ENCODE results near the gene CDIP1.

CDIP1 gene

DNA sequence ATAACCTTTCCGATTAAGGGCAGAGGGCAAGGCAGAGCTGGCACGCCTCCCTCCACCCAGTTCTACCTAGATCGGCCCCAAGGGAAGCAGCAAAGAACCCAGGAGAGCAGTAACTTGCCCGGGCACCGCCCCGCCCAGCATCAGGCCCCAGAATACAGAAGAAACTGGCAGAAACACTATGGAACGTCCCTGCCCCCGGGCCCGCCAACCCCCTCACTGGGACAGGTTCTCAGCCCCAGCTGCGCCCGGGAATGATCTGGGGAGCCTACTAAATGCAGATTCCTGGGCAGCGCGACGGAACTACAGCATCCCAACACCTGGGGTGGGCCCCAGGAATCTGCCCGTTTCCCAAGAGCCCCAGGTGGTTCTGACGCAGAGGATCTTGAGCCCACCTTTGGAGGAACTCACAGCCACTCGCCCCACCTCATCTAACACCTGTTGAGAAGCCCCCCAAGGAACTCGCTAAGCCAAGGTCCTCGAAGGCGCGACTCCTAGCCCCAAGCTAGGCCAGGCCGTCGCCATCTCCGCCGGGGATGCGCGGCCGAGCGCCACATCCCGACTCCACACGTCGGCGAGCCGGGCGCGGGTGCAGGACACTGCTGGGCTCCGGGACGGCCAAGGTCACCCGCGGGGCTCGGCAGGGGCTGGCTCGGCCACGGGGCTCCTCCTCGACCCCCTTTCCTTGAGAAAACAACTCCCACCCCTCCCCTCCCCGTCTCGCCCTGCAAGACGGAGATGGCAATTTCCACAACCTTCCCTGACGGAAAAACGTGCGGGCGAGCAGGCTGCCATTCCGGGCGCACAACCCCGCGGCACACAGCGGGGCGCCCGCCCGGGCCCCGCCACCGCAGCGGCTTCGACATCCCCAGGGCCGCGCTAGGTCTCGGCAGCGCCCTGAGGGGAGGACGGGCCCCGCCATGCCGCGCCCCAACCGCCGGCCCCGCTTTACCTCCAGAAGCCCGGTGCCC is 913 bp downstream of the CDIP1 start:
- DNase-seq (ENCODE audit: low read depth) = no peak

DNA sequence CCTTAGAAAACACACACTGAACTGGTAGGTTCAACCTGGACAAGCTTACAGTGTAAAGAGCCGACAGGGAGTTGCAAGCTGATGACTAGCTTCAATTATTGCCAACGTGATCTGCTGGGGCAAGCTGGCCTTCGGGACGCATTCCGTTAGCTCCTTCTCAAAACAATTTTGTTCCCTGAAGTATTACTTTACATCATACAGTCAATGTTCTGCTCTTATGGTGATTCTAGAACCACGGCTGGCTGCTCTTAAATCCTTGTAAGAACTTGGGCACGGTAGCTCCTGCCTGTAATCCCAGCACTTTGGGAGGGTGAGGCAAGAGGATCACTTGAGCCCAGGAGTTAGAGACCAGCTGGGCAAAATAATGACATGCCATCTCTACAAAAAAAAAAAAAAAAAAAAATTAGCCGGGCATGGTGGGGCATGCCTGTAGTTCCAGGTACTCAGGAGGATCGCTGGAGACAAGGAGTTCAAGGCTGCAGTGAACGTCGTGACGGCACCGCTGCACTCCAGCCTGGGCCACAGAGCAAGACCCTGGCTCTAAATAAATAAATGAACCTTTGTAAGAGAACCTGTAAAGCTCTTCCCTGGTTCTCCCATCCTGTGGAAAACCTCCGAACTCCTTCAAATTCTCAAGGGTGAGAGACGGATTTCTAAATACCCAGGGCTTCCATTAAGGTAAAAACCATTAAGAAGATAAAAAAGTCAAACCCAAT is 2.0 kb downstream of the CDIP1 start:
- no peak for DNase-seq (ENCODE audit: low read depth)

DNA sequence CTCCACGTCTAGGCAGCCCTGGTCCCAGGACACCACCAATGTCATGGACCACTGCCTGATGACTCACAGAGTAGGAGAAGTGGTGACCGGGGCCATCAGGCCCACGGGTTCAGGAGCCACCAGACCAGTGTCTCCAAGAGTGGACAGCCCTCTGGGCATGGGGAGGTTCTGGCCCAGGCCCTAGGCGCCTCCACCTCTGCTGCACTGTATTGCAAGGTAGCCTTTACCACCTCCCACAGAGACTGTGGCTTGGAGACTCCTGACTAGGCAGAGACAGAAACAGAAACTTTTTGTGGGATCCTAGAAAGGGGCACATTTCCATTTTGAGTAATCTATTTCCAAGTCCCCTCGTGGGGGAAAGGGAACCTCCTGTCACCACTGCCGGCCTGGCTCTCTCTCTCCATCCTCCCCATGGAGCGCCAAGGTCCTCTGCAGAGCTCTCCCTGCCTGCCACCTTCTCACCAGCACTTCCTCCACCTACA is 2.9 kb downstream of the CDIP1 start:
- DNase-seq (ENCODE audit: low read depth) = no peak

DNA sequence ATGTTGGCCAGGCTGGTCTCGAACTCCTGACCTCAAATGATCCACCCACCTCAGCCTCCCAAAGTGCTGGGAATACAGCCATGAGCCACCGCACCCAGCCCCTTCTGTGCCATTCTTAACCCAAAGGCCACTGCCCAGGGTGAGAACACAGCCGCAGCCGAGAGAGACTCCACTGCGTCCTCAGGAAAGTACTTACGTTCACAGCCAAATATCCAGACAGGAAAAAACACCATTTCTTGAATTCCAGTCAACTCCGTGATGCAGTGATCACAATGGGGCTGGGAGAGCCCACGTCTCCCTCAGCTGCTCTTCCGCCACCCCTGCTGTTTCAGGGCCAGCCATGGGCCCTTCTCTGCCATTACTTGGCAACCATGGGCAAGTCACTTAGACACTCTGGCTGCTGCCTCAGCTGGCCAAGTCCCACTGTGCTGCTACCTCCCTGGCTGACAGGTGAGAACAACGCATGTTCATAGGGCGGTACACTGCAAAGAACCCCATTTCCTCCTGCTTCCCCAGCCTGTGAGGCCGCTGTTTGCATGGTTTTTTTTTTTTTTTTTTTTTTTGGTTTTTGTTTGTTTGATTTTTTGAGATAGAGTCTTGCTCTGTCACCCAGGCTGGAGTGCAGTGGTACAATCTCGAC is 4.3 kb downstream of the CDIP1 start:
- DNase-seq (ENCODE audit: low read depth) = no peak

DNA sequence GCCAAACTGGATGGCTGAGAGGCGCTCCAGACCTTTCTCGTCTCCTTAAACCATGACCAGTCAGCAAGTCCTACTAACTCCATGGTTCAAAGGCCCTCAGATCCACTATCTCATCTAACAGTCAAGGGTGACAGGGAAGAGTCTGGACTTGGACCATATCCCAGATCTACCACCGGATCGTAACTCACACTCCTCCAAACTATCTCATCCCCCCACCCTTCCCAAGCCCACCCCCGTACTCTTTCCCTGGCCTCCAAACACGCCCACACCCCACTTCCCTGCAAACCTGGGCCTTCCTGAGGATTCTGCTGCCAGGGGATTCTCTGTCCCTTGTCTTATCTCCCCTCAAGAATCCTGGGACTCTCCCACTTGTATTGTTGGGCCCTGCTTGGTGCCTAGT is 5.1 kb downstream of the CDIP1 start:
- DNase-seq (ENCODE audit: low read depth) = no peak

DNA sequence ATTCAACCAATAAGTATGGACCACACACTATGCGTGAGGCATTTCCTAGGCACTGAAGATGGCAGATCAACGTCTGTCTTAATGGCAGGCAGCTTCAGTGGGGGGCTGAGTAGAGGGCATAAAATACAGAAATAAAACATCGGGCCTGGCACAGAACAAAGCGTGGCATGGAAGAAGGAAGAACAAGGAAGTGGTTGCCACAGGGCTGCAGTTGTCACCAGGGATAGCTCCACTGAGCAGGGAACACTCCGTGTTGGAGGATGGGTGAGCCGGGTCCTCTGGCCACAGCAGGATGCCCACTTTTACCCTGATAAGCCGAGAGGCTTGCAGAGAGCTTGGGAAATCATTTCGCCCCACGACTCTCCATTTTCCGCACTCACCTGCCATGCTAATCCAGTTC is 6.3 kb downstream of the CDIP1 start:
- DNase-seq (ENCODE audit: low read depth) = no peak

DNA sequence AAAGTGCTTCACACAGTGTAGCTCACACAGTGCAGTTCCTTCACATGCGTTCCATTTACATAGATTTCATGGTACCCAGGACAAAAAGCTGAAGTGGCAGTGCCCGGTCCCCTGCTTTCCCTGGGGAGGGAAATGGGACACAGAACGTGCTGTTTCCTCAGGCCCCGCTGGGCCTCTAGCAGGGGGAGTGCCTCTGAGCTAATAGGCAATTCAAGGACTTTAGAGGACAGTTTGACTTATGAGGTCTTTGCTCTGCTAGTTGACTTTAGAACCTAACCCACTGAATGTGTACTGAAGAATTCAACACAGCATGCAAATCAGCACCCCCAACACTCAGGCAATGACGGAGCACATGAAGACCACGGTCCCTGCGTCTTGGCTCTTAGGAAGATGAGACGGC is 6.8 kb downstream of the CDIP1 start:
- DNase-seq (ENCODE audit: low read depth) = no peak

DNA sequence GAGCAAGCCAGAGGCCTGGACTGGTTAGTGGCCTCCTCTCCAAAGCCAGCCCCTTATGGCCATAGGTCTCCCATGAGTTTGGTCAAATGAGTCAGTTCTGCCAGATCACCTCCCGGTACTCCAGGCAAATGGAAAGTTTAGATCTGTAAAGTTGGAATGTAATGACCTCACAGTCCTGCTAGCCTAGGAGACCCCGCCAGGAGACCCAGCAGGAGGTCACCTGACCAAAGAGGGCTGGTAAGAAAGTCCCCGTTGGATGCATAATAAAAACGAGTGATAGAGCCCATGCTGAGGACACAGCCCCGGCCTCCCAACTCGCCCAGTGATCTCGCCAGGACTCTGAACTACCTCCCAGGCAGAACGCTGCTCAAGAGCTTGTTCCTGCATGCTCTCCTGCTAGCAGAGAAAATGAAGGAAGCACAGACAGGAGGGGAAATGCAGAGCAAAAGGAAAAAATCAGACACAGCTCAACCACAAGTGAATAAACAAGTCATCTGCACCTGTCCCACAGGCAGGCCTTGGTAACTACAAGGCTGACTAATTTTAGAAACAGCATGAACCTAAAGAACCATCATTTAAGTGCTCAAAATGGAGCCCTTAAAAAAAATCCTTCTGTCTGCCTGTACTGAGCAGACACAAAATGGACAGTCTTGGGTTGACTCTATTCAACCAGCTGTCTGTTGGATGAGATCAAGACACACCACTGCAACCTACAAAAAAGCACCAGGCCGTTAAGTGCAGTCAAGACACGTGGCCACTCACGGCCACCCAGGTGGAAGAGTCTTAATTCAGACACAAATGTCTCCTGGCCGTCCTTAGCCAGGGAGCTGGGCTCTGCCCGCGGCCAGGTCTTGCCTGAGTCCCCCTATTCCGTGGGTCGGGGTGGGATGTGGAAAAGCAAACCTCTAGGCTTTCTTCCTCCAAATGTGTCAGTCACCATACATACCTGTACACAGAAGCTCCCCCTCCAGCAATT is 9.2 kb downstream of the CDIP1 start:
- DNase-seq (ENCODE audit: low read depth) = no peak

DNA sequence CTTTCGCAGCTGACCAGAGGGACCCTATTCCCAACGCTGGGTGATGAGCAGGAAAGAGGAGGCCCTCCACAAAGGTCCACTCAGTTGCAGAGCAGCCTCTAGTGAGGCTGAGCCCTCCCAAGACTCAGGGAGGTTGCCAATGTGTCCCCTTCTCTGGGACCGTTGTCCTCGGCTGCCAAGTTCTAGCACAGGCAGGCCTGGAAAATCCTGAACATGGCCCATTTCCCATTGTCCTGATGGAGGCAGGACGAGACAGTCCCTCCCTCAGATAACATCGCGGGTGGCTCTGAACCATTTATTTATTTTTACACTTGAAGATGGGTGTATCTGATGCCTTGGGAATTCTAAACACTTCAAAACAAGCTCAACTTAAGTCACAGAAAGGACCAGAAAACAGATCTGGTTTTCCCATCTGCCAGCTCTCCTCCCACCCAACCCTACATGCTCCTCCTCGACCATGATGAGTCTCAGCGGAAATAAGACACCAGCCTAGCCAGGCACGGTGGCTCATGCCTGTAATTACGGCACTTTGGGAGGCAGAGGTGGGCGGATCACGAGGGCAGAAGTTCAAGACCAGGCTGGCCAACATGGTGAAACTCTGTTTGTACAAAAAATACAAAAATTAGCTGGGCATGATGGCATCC is 12.8 kb downstream of the CDIP1 start:
- DNase-seq (ENCODE audit: low read depth) = no peak

DNA sequence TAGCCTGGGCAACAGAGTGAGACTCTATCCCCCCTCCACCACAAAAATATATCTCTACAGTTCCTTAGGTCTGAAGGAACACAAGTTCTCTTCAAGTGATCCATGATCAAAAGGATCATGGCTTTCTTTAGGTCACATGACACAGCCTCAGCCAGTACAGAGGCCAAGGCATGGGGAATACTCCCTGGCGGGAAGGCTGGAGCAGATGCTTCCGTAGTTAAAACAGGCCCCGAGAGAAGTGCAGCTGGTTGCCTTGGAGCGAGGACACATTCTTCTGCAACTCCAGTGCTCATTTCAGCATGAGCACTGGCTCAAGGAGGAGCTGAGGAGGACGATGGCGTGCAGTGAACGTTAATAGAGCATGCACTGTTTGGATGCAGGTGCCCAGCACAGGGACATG is 13.5 kb downstream of the CDIP1 start:
- DNase-seq (ENCODE audit: low read depth) = no peak

DNA sequence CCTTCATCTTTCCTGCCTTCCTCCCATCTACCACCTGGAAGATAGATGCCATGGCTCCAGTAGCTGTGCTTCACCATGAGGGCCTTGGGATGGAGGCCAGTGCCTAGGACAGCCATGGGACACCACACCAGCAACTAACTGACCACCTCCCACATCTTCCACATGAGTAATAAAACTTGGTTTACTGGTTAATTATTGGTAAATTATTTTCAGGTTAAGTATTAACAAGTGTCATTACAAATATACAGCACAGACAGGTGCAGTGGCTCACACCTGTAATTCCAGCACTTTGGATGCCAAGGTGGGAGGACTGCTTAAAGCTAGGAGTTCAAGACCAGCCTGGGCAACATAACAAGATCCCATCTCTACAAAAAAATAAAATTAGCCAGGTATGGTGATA is 14.0 kb downstream of the CDIP1 start:
- no peak for DNase-seq (ENCODE audit: low read depth)

DNA sequence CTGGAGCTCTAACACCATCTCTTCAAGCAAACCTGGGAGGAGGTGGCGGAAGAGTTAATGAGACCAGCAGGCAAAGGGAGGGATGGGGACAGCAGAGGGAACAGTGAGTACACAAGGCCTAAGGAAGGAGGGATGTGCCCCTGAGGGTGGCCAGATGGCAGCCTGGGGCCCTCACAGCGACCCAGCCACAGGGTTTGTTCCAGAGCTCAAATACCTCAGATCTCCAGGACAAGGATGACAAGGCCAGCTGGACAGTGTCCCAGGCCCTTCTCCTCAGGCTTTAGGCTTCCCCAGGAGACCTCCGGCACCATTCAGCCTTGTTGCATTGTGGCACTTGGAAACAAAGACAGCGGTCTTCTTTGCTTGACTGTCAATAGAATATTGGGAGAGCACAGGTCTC is 14.9 kb downstream of the CDIP1 start:
- no peak for DNase-seq (ENCODE audit: low read depth)

DNA sequence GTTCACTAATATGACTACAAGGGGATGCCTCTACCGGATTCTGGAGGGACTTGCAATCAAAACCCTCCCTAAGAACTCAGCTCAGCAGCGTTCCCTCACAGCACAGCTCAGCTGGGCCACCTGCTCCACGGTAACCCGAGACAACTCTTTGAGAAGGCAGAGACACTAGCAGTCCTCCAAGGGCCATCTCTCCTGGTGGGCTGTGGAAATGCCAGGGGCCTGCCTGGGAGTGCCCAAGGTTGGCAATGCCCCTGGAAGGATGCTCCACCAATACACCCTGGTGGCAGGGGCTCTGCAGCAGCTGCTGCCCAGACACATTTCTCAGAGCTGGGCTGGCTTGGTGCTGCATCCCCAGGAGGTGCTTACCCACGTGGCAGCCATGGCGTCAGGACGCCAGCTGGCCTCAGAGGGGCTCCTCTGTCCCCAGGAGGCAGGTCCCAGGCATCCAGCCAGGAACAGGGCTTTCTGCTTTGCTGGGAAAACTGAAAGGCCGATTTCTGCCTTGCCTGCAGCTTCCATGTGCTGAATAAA is 16.5 kb downstream of the CDIP1 start:
- DNase-seq (ENCODE audit: low read depth) = no peak

DNA sequence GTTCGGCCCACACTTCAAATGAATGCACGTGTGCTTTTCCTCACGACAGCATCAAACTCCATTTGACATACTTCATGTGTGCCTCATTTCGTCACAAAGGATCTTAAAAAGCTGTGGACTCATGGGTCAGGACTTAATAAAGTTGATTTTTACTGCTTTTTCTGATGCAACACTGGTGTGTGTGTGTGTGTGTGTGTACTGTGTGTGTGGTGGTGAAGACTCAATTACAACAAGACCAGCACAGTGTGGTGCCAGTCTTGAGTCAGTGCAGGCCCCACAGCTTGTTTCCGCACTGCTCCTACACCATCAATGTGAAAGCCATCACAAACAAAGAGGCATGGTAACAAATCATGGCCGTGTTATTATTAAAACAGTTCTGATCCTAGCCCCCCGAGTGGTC is 17.7 kb downstream of the CDIP1 start:
- DNase-seq (ENCODE audit: low read depth) = no peak

DNA sequence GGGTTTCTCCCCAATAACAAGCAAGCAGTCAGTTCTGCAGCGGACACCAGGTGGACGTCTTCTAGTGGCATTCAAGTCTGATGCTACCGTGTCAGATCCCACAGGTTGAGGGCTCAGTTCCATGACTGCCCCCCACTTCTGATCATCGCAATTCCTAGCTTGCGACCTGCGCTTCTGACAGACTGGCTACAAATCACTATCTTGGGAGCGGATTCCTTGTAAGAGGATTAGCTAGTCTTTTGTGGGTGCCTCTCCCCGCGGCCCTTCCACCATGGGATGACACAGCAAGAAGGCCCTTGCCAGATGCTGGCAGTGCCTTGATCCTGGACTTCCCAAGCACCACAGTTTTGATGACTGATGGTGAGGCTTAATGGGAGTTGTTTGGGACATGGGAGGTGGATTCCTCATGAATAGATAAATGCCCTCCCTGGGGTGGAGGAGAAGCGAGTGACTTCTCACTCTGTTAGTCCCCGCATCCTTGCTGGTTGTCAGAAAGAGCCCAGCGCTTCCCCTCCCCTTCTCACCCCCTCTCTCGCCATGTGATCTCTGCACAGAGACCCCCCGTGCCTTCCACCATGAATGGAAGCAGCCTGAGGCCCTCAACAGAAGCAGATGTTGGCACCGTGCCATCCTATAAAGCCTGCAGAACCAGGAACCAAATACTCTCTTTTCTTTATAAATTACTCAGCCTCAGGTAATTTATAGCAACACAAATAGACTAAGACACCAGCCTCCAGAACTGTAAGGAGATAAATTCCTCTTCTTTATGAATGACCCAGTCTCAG is 19.1 kb downstream of the CDIP1 start:
- no peak for DNase-seq (ENCODE audit: low read depth)

DNA sequence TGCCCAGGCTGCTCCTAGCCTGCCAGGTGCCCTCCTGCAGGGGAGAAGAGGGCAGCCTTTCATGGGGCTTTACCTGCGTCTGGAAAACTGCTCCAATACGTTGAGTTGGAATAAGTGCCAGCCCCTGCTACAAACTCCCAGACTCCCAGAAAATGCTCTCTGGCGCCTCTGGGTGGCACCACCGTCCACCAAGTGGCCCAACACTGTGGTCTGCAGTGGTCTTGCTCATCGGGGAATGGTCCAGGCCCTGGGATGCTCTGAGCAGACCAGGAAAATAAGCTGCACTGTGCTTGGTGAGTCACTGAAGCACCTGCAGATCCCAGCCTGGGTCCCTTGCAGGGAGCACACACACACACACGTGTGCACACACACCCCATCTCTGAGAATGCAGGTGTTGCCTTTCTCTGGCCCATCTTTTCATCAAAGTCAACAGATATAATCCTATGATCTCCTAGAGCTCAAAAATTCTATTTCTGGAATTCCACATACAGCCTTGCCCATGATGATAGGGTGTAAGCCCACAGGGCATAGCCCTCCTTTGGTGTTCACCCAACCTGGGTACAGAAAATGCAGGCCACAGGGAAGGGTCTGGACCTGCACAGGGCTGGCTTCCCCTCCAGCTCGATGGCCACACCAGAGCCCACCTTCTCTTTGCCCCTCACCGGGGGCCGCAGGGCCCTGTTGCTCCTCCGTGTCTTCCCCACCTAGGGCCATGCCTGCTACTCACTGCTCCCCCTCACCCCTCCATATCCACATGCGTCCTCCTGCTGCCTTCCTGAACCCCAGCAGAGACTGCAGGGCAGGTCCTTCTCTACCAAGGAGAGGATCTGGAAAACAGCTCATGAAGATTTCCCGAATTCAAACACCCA is 20.5 kb downstream of the CDIP1 start:
- DNase-seq (ENCODE audit: low read depth) = no peak

DNA sequence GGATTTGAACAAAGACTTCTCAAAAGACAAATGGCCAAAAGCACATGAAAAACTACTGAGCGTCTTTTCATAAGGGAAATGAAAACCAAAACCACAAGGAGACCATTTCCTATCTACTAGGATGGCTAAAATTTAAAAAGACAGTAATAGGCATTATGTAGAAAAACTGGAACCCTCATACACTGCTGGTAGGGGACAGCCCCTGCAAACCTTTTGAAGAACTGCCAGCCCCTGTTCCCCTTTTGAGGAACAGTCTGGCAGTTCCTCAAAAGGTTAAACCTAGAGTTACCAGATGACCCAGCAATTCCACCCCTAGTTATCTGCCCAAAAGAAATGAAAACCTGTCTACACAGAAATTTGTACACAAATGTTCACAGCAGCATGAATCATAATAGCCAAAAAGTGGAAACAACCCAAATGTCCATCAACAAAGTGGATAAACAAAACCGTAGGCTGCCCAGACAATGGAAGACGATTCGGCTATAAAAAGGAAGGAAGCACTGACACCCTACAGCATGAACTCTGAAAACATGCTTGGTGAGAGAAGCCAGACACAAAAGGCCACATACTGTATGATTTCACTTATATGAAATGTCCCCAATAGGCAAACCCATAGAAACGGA is 22.9 kb downstream of the CDIP1 start:
- no peak for DNase-seq (ENCODE audit: low read depth)

DNA sequence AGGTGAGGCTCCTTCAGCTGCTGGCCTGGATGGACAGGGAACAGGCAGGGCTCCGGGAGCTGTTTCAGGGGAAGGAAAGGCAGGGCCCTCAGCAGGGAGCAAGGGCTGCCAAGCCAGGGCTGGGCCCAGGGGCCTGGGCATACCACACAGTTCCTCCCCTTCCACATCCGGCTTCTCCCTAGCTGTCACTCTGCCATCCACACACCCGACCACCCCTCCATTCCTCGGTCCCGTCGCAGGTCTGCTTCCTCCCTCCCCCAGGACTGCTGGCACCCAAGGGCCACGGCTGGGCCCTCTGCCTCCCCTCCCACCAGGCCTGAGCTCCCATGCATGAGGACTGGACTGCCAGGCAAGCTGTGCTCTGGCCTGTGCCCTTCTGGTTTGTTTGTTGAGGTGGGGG is 24.0 kb downstream of the CDIP1 start:
- DNase-seq (ENCODE audit: low read depth) = no peak

DNA sequence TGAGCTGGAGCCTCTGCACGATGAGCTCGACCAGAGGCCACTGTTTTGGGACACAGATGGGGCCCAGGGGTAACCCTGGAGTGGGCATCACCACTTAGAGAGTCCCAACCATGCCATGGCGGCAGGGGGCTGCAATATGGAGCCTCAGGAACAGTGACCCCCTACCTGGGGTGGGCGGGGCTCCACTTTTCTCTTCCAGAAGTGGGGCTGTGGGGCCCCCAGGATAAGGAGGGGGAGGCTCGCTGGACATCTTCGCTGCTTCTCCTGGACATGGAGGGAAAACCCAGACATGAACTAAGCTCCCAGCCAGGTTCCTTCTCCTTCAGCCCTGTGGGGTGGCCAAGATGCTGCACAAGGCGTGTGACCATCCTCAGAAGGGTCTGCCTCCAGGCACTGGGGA is 24.7 kb downstream of the CDIP1 start:
- DNase-seq (ENCODE audit: low read depth) = no peak

All from stimulated activated CD8-positive, alpha-beta memory T cell treated with anti-CD3 and anti-CD28 coated beads, Interleukin-15, amount 100 ng/mL, for 1 hour (primary cell).